SK-N-SH treated with all-trans-retinoic acid at 6 μM for 48 hours (cell line): ENCODE data around the gene CCDC152.

Experiments
- GLIS3 ChIP-seq: fragments of 250-450 bp; sonication (Bioruptor Pico); IDR thresholded peaks from 2 replicates; pipeline ENCODE4 v1.5.0; 2020; ENCODE audit warnings: mild to moderate bottlenecking, moderate library complexity
- TCF4 ChIP-seq: fragments of 250-450 bp; sonication (Bioruptor Pico); IDR thresholded peaks from 2 replicates; pipeline ENCODE4 v1.8.0; 2021; ENCODE audit warnings: mild to moderate bottlenecking, moderate library complexity, borderline replicate concordance
- TOX ChIP-seq: fragments of 250-450 bp; sonication (Bioruptor Pico); IDR thresholded peaks from 2 replicates; pipeline ENCODE4 v1.8.0; 2021; ENCODE audit warnings: mild to moderate bottlenecking, moderate library complexity, borderline replicate concordance
- ZFP30 ChIP-seq: fragments of 450-650 bp; formaldehyde crosslinking; IDR thresholded peaks from 2 replicates; pipeline ENCODE4 v1.5.0; 2022; ENCODE audit warnings: mild to moderate bottlenecking, moderate library complexity
- ZNF565 ChIP-seq: fragments of 450-650 bp; formaldehyde crosslinking; conservative IDR thresholded peaks from 2 replicates; pipeline ENCODE4 v1.5.0; 2020; ENCODE audit warnings: low read depth, mild to moderate bottlenecking, moderate library complexity
- ZNF8 ChIP-seq: fragments of 450-650 bp; formaldehyde crosslinking; IDR thresholded peaks from 2 replicates; pipeline ENCODE4 v1.5.0; 2020; ENCODE audit warnings: mild to moderate bottlenecking, moderate library complexity

DNA sequence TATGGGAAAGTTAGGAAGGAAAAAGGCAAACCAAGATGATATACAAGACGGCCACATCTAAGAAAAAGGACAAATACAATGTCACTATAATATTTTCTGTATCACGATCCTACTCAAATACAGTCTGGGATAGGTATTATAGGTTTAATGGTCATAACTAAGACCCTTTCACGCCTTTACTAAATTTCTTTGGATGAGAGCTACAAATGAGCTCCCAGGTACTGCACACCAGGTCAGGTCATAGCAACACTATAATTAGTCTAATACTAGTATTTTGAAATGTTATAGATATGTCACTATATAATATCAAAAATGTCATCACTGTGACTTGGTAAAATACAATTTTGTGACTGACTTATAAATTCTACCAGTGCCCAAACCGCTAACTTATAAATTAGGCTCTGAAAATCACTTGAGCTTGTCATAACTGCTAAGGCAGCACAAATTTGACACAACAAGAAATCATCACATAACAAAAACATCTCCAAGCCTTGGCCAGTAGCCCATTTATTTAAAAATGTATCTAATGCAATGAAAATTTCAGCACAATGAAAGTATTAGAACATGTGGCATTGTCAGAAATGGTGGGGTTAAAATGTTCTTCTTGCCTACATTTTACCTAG is 48.2 kb downstream of the CCDC152 start:
- TF ChIP-seq ZFP30 (no peak), ZNF8 (CRISPR knock-in tag) (no peak), ZNF565 (CRISPR knock-in tag) (no peak), TCF4 (CRISPR knock-in tag) (no peak), GLIS3 (CRISPR knock-in tag) (no peak), TOX (CRISPR knock-in tag) (no peak)
